GM21447 (cell line): ENCODE measurements around the gene C5orf63.
"Not testable (repeated sequence)": the region's sequence is repeated elsewhere in the genome, so short reads cannot be mapped to it uniquely, and the experiment has no call there.

Source experiments
- ATAC-seq: cut with Tn5 transposase; IDR thresholded peaks from one replicate; pipeline ENCODE4 v1.9.1; 2021; ENCODE audit not compliant: unreplicated experiment

Gene C5orf63

GRCh38 chr5:127076315-127077129, 3.2 kb upstream of the C5orf63 start:
- no peak for ATAC-seq

GRCh38 chr5:127074466-127074865, 1.2 kb upstream of the C5orf63 start:
- no peak for ATAC-seq

GRCh38 chr5:127070243-127070642, 3.1 kb downstream of the C5orf63 start:
- ATAC-seq, result no peak

DNA sequence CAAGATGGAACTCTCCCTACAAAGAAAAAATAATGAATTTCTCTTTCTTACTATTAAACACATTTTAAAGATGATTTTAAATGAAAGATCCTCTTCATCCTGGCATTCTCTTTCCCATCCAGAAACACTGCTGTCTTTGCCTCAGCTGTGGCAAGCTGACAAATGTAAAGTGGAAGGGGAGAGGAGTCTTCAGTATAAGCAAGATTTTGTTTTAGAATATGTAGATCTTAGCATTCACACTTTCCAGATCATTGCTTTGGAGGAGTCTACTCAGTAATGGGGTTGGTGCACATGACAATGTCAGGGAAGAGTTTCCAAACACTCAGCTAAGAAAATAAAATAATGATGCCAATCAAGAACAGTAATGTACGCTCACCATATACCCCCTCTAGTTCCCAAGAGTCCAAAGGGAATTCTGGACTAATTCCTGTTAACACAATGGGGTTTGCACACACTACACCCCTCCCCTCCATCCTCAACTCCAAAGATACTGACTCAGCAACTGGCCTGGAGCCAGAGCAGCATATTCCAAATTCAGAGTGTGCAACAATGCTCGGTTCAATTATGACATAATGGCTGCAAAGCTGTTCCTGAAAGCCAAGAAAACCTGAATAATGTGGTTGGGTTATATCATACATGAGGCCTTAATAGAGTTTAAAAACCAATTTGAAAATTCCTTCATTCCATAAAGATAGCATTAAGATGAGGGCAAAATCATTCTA, 4.6 kb downstream of the C5orf63 start:
- ATAC-seq, result no peak

- no peak for ATAC-seq
These were observed 6.6 kb downstream of the C5orf63 start for GRCh38 chr5:127066721-127067120.

DNA sequence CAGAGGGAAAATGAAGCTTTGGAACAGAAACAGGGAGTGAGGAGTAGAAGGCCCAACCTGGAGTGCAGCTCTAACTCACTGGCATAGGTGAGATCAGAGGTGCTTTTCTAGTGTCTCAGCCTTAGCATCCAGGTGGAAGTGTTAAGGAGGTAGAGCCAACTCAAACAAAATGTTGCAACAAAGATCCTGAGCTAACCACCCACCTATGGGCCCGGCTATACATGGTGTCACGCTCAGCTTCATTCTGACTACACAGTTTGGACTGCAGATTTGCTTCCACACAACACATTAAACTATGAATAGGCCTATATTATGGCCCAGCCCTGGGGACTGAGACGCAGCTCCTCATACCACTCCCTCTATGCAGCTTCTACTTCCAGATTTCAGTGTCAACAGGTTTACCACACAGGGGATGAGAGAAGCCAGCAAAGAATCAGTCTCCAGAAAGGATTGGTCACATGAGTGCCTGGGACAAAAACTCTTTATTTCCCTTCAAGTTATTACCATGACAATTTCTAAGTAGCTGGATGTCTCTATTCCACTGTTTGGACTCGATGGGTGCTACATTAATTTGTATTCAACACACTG, 9.0 kb downstream of the C5orf63 start:
- no peak for ATAC-seq

GRCh38 chr5:127063257-127063913, 9.9 kb downstream of the C5orf63 start:
- ATAC-seq, result no peak

DNA sequence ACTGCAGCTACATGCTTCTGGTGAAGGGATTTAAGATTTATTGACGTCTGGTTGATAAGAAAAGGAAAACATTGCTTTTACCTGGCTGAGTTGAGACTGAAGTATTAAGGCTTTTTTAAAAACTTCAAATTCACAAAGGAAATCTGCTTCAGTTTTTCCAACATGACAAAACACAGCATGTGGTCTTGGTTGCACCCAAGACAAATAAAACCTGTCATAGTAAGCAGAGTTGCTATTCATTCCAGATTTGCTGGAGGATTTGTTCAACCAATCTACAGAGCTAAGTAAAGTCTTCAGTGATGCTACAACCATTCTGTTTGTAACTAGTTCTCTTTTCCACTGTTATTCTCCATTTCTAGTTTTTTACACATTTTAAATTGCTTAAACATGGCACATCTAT, 11.3 kb downstream of the C5orf63 start:
- no peak for ATAC-seq

GRCh38 chr5:127061537-127061936, 11.8 kb downstream of the C5orf63 start:
- no peak for ATAC-seq

GRCh38 chr5:127060470-127060985, 12.8 kb downstream of the C5orf63 start:
- ATAC-seq, result no peak

GRCh38 chr5:127056896-127057295, 16.4 kb downstream of the C5orf63 start:
- ATAC-seq, result no peak

DNA sequence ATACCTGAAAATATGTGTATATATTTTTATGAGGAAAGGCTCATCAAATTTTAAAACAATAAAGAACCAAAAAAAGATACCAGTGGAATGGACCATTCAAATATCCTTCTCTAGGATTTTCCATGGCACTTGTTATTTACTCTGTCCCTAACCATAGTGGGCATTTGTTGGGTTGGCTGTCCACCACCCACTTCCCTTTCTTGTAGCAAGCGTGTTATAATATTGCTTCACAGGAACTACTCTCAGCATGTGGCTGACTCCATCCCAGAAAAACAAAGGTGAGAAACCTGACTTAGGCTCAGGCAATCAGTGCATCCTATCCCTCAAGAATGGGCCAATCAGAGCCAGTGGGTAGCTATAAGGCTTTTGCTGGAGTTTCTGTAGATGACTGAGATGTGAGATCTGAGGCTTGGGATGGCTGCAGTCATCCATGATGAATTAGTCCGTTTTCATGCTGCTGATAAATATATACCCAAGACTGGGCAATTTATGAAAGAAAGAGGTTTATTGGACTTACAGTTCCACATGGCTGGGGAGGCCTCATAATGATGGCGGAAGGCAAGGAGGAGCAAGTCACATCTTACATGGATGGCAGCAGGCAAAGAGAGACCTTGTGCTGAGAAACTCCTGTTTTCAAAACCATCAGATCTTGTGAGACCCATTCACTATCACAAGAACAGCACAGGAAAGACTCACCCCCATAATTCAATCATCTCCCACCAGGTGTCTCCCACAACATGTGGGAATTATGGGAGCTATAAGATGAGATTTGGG, 17.2 kb downstream of the C5orf63 start:
- no peak for ATAC-seq

DNA sequence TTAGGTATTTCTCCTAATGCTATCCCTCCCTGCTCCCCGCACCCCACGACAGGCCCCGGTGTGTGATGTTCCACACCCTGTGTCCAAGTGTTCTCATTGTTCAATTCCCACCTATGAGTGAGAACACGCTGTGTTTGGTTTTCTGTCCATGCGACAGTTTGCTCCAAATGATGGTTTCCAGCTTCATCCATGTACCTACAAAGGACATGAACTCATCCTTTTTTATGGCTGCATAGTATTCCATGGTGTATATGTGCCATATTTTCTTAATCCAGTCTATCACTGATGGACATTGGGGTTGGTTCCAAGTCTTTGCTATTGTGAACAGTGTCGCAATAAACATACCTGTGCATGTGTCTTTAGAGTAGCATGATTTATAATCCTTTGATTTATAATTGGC, 19.8 kb downstream of the C5orf63 start:
- not testable (repeated sequence) for ATAC-seq

DNA sequence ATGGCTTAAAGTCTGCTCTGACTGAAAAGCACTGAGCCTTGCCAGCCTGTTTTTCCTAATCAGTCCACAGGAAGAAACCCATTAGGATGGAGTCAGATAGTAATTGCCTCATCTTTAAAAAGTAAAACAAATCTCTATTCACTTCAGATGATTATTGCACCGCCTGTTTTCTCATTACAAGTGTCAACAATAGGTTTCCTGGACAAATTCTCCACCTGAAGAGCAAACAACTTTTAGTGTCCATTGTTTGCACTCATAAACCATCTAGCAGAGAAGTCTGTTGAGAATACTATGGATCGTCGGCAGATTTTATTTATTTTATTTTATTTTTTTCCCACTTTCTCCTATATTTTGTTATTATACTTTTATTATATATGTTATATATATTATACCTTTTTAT, 20.3 kb downstream of the C5orf63 start:
- ATAC-seq, result no peak

DNA sequence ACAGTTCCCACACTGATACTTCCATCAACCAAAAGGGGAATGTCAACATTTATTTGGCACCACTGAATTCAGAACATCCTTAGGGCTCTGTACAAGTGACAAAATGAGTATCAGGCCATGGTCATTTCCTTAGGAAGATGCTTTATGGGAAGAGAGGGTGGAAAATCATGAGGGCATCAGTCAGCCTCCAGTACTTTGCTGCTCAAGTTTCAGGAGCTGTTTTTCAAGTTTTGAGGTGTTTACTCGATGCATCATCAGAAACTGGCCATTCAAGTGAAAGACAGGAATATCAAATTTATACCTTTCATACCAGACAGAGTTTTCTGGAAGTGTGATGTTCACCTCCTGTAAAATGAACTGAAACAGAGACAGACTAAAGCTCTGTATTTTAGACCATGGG, 21.7 kb downstream of the C5orf63 start:
- ATAC-seq, result no peak

GRCh38 chr5:127046343-127047072, 26.8 kb downstream of the C5orf63 start:
- ATAC-seq, result no peak

DNA sequence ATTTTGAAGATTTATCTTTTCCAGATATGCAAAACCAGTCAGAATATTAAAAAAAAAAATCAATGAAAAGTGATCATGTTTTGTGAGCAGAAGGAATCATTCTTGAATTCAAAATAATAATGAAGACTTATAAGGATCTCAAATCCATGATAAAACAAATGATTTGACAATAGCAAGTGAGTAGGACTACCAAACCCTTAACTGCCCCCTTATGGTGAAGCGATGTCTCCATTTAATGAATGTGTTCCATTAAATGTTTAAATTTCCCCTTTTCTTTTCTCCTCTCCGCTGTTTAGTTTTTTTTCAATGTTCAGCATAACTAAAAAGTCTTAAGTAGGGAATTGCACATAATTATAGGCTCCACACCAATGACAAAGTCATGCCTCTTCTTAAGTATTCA, 30.7 kb downstream of the C5orf63 start:
- ATAC-seq, result no peak

- no peak for ATAC-seq
These were observed 31.7 kb downstream of the C5orf63 start for GRCh38 chr5:127041571-127041970.

DNA sequence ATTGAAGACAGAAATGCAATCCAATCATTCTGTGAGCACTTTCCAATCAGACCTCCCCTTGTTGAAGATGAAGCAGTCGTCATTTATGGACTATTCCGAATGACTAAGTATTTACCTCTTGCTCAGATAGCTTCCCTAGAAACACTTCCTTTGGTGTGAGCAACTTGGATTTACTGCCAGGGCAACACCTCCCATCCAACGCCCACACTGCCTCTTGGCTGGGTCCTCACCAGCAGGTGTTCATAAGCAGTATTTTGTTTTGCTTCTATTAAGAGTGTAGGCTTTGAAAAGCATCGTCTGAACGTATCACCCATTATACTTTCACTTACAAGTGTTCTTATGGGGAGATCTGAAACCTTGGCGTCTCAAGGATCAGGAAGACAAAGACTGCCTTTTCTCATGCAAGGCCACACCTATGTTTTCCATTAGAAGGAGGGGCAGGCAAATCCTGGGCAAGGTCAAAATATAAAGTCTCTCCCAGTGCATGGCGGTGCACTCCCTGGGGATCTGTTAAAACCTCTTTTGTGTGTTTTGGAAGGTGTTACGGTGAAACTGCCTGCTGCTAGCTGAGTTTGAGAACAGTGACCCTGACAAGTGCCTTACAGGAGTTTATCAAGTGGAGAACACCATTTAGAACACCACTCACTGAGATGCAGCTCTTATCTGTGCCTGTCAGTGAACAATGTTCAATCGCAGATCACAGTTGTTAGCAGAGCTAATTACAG, 32.3 kb downstream of the C5orf63 start:
- ATAC-seq, result no peak
